ENCODE data around the gene SUGP1.

Gene SUGP1

GRCh38 chr19:19285686-19286085 is 34.6 kb downstream of the SUGP1 start:
- no peak overlapping the region for H3K4me3 ChIP-seq
- no peak overlapping the region for H3K27ac ChIP-seq
- TF ChIP-seq, protein P1, sequence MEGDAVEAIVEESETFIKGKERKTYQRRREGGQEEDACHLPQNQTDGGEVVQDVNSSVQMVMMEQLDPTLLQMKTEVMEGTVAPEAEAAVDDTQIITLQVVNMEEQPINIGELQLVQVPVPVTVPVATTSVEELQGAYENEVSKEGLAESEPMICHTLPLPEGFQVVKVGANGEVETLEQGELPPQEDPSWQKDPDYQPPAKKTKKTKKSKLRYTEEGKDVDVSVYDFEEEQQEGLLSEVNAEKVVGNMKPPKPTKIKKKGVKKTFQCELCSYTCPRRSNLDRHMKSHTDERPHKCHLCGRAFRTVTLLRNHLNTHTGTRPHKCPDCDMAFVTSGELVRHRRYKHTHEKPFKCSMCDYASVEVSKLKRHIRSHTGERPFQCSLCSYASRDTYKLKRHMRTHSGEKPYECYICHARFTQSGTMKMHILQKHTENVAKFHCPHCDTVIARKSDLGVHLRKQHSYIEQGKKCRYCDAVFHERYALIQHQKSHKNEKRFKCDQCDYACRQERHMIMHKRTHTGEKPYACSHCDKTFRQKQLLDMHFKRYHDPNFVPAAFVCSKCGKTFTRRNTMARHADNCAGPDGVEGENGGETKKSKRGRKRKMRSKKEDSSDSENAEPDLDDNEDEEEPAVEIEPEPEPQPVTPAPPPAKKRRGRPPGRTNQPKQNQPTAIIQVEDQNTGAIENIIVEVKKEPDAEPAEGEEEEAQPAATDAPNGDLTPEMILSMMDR (IDR thresholded peaks at IDR 0.05): no peak
- DNase-seq (ENCODE audit: low spot score): no peak

DNA sequence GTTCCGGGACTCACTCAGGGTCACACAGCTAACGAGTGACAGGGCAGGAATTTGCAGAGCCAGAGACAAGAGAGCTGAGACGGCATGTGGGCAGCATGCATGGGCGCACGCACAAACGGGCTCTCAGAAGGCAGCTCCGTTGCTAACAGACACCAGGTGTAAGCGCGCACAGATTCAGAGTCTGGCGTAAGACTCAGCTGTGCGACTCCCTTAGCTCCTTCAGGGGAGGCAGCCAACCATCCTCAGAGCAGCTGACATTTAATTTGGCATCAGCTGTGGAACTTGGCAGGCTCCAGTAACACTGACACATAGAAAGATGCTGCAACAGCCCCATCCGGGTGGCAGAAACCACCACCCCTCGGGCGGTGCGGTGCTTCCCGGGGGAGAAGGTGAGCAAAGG is 39.7 kb downstream of the SUGP1 start:
- Histone ChIP-seq H3K27ac (no peak overlapping the region), H3K4me3 (no peak overlapping the region)
- no peak for DNase-seq (ENCODE audit: low spot score)
- TF ChIP-seq, protein P1 (IDR thresholded peaks at IDR 0.05): no peak

DNA sequence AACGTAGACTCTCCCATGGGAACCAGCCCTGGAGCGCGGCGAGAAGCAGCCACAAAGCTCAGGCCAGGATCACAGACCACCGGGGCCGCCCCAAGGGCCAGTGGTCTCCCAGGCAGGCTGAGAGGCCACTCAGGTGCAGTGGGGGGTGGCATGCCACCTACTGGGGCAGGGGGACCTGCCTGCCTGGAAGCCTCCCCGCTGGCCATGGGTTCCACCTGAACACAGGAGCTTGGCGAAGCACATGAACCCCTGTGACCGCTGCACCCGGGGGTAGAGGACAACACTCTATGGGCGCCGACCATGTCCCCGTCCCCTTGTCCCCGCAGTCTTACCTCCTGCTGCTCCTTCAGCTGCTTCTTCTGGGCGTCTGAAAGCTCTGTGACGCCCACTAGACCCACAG is 40.5 kb downstream of the SUGP1 start:
- TF ChIP-seq, protein P1 (IDR thresholded peaks at IDR 0.05): no peak
- no peak for DNase-seq (ENCODE audit: low spot score)
- Histone ChIP-seq H3K27ac (no peak overlapping the region), H3K4me3 (no peak overlapping the region)

GRCh38 chr19:19279062-19279612 is 41.2 kb downstream of the SUGP1 start:
- H3K4me3 ChIP-seq: no peak overlapping the region
- DNase-seq (ENCODE audit: low spot score): no peak
- TF ChIP-seq, protein P1 (IDR thresholded peaks at IDR 0.05): no peak
- H3K27ac ChIP-seq: no peak overlapping the region

- DNase-seq (ENCODE audit: low spot score): no peak
- TF ChIP-seq, protein P1 (IDR thresholded peaks at IDR 0.05): no peak
- Histone ChIP-seq H3K27ac (no peak overlapping the region), H3K4me3 (no peak overlapping the region)
Measured at GRCh38 chr19:19278315-19278714, 42.0 kb downstream of the SUGP1 start.

GRCh38 chr19:19276851-19277250 is 43.5 kb downstream of the SUGP1 start:
- TF ChIP-seq, protein P1 (IDR thresholded peaks at IDR 0.05): no peak
- no peak overlapping the region for H3K4me3 ChIP-seq
- peak overlapping the region in 1 of 2 donors; percentile 73 for H3K27ac ChIP-seq
- DNase-seq (ENCODE audit: low spot score): no peak

DNA sequence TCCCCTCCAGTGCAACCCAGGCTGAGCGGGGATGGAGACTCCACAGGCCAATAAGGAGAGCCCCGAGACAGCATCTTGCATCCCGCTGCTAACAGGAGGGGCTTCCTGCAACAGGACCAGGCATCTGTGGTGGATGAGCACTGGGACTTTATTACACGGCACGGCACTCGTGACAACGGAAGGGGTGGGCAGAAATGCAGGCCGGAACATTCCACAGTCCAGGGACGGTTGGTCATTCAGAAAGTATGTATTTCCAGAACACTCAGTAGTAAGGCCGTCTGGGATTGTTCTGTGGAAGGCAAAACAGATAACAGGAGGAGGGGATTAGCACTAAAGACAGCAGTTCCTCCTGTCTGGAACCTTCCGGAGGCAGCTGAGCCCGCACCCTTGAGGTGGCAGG is 43.9 kb downstream of the SUGP1 start:
- TF ChIP-seq, protein P1 (IDR thresholded peaks at IDR 0.05): no peak
- no peak overlapping the region for H3K4me3 ChIP-seq
- H3K27ac ChIP-seq: peak overlapping the region in 1 of 2 donors; percentile 73

More for the DNA sequence above, 43.9 kb downstream of the SUGP1 start:
- no peak for DNase-seq (ENCODE audit: low spot score)

All from coronary artery (tissue), 2 donors.